HG03439 (cell line): Measurements from ENCODE around the gene TLR3.

ENCODE experiments used
- ATAC-seq: cut with Tn5 transposase; IDR thresholded peaks from one replicate; pipeline ENCODE4 v1.9.1; 2021; ENCODE audit warnings: mild to moderate bottlenecking, moderate library complexity; ENCODE audit not compliant: unreplicated experiment

Gene TLR3

DNA sequence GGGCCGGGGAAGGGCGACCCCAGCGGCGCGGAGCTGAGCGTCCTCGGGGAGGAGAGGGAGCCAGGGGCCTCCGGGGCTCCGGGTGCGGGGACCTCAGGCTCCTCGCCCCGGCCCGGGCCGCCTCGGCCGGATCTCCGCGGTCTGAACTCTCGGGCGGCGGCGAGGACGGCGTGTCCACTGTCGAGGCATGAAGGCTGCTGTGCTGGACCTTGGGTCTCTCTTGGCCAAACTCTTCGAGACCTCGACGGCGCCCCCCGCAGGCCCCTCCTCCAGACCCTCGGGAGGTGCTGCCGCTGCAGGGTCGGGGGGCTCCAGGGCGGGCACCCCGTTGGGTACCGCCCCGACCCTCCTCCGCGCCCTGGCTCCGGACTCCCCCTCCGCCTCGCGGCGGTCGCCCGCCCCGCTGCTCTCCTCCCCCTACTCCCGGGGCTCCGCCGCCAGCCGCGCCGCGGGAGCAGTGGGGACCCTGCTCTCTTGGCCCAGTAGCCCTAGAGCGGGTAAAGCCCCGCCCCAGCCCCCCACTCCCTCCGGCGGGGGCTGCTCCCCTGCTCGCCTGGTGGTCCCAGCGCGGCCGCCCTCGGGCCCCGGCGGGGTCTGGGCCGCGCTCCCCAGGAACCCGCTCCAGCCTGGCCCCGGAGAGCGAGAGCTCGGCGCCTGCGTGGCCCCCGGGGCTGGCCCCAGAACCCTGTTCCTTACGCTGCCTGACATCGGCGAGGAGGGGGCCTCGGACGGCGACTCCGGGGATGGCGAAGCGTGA, 36.1 kb downstream of the TLR3 start:
- no peak for ATAC-seq

DNA sequence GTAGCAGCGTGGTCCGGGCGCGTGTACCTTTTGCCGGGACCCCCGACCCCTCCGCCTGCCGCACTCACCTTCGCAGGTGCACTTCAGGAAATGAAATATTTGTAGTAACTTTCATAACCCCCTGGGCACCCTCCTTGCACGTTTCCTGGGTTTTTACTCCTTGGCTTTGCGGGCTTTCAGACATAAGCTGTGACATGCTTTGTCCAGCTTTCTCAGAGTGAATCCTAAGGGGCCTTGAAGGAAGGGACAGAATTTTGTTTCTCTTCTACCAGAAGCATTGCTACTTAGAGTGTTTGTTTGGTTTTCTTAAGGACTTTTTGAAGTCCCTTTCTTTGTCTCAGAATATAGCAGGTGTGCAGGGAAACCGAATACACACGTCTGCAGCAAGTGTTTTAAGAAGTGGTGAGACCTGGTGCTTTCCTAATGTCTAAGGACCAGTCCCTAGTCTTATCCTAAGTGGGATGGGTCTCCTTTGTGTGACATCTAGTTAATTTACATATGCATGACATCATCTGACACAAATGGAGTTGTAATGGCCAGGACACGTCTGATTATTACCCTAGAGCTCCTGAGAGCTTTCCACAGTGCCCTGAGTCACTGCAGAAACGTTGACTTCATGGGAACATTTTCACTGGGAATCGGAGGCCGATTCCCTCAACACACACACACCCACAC, 36.8 kb downstream of the TLR3 start:
- ATAC-seq, result no peak

DNA sequence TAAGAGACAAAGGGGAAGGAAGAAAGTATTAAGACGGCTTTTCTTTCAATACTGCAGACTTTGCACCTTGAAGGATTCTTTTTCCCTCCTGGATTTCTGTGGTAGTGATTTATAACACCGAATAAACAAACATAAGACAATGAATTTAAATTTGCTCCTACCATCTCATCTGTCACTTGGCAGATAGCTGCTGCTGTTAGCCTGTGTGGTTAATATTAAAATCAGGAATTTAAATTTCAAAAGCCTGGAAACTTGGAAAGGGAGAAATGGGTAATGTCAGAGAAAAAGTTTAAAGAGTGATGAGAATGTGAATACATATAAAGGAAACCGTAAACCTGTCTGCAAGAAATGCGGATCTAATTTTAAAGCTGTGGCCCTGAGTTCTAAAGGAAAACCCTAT, 39.0 kb downstream of the TLR3 start:
- ATAC-seq, result no peak

DNA sequence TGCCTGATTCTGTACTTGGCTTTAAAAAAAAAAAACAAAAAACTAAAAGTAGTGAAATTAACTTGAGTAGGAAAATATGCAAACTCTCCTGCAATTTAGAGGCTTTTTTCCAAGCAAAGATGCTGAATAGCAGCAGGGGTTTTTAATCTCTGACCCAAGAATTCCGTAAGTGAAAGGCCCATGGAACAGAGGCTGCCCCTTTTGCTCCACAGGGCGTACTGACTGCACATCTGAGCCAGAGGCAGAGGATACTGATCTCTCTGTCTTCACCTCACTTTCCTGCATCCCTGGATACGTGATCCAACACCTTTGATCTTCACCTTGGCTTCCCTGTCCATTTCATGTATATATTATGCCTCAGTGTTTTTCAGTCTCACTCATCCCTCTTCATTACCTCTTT, 39.4 kb downstream of the TLR3 start:
- no peak for ATAC-seq

DNA sequence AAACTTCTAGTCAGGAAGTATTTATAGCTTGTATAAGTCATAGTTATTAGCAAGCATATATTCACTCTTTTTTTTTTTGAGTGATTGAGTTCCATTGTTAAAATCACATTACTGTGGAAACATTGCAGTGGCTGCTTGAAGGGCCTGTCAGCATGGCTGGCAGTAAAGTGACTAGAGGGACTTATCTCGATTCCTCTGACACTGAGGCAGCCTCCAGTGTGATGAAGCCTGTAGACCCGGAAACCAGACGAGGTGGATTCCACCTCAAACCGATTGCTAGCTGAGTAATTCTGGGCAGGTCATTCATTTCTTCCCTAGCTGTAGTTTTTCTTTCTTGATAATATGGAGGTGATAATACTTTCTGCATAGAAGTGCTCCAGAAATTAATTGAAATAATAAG, 40.3 kb downstream of the TLR3 start:
- ATAC-seq, result no peak

DNA sequence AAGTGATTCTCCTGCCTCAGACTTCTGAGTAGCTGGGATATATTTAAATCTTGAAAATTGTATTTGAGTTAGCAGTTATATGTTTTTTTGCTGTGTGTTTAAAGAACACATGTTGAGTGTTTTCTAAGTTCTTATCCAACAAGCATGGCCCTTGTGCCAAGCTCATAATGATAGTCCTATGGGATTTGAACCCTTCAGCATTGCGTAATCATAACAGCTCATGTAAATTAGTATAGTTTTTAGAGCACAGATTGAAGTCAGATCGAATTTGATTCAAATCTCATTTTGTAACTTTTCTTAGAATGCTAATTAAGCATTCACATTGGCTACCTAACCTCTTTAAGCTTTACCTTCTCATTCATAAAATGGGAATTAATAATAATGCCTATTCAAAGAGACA, 47.7 kb downstream of the TLR3 start:
- no peak for ATAC-seq

DNA sequence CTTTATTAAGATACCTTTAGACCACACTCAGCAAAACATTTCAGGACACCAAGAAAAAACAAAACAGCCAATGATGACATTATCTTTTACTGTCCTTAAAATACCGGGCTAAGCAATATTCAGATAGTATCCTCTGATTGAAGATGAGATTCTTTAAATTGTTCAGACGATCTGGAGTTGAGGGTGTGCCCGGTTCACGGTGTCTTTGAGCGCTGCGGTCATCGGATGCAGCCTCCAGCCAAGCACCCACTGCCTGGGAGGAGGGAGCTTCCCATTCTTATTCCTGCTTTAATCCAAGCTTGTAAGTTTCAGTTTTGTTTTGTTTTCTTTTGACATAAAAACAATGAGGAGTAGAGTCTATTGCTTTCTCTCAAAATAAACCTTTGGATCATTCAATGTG, 49.6 kb downstream of the TLR3 start:
- ATAC-seq, result no peak

DNA sequence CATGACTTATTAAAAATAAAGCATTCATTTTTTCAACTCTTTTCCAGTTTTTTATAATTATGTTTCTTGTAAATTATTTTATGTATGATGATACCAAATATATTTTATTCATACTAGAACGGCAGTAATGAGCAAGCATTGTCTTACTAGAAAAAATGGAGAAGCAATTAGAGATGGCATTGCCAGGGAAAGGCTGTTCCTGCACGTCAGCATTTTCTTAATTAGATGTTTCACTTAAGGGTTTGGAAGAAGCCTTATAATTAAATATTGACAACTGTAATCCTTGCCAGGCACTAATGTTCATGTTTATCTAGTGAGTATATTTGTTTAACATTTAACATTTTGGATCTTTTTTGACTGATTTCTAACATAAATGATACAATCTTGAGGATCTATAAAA, 52.1 kb downstream of the TLR3 start:
- no peak for ATAC-seq

DNA sequence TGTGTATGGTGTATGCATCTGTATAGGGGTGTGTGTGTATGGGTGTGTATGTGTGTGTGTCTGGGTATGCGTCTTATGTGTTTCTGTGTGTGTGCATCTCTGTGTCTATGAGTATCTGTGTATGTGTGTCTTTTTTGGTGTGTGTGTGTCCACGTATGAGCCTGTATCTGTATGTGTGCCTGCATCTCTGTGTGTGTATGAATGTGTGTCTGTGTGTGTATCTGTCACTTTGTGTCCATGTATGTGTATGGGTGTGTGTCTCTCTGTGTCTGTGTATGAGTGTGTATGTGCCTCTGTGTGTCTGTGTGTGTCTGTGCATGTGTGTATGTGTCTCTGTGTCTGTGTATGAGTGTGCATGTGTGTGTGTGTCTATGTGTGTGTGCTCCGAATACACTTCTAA, 59.9 kb downstream of the TLR3 start:
- no peak for ATAC-seq

DNA sequence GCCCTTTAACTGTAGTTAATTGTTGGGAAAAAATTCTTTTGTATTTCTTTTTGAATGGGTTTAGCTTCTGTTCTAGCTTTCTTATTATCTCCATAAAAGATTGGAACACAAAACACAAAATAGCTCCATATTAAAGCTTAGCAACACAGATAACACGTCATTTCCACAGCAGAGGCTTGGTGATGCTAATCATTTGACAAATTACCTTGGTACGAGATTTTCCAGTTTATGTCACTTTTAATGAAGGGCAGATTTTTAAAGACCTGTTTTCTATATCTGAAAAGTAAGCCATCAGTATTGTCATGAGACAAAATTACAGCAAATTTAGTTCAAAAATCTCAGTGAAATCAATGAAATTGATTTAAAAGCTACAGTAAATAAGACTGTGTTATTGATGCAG, 63.0 kb downstream of the TLR3 start:
- ATAC-seq, result no peak

DNA sequence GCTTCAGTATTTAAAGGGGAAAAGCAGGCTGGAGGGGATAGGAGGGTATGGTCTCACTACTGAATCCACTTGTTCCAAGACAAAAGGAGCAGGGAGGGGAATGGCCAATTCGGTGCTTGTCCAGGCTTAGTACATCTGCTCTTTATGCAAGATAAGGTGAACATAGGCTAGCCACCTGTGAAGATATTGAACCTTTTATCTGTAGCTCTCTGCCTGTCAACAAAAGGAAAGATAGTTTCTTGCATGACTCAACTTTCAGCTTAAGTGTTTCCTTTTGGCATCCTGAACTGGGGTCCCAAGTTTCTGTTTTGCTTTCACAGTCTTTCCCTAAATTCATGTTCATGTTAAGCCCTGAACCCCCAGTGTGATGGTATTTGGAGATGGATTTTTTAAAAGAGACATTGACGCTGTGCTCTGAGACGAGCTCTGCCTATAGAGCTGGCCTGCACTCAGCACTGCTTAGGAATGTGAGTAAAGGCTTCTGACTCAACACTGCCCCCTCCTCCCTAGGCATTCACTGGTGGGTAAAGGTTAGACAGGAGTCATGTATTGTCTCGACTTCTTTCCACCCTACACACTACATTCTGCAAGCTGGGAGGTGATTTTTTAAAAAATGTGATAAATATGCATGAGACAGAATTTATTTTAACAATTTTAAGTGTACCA, 63.8 kb downstream of the TLR3 start:
- no peak for ATAC-seq

DNA sequence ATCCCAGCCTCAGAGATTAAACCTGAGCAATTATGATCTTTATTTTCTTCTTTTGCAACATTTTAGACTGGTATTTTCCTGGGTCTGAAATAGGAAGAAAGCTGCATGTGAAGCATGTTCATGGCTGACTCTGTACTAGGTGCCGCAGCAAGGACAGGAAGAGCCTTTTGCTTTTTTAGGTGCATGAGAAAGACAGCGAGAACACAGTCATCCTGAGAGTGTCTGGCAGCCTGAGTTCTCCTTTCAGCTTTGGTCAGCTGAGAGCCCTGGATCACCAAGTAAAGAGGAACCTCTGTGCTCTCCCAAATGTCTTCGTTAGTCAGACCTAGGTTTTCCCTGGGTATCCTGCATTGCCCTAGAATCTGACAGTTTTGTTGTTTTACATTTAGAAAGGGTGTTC, 65.3 kb downstream of the TLR3 start:
- ATAC-seq, result peak; percentile 100

DNA sequence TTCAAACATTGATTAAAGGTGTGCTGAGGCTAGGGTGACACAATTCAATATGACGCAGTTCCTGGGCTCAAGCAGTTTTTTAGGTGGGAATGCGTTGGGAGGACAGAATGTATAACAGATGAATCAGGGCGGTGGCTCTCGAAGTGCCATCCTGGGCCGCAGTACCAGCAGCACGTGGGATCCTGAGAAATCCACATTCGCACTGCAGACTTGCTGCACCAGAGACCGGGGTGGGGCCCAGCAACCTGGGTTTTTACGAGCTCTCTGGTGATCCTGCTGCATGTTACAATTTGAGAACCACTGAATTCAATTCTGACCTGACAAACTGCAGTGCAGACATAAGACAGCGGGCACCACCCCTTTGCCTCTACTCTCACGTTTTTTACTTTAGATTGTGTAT, 65.9 kb downstream of the TLR3 start:
- ATAC-seq, result no peak

DNA sequence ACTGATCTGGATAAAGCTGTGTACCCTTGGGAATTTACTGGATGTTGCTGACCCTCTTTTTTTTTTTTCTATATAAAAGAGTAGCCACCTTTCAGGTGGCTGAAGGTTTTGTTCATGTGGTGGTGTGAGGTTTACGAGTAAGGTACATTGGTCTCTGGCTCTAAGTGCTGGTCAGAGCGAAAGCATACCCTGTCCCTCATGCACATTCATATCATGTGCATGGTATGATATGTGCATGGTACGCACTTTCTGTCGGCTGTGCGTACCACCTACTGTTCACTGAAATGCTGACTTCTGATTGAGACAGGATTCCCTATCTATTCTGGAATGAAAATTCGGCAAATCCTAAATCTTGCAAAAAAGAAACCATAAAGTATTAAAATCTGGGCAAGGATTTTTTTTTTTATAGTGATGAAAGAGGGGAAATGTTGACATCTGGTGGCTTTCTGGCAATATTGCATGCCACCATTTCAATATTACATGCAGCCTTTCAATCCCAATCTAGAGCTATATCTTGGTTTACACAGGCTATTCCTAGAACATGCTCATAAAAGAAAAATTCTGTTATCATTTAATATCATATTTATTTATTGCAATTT, 68.3 kb downstream of the TLR3 start:
- ATAC-seq, result peak; percentile 38
